Measurements from ENCODE around the gene RUBCN.

RUBCN gene

DNA sequence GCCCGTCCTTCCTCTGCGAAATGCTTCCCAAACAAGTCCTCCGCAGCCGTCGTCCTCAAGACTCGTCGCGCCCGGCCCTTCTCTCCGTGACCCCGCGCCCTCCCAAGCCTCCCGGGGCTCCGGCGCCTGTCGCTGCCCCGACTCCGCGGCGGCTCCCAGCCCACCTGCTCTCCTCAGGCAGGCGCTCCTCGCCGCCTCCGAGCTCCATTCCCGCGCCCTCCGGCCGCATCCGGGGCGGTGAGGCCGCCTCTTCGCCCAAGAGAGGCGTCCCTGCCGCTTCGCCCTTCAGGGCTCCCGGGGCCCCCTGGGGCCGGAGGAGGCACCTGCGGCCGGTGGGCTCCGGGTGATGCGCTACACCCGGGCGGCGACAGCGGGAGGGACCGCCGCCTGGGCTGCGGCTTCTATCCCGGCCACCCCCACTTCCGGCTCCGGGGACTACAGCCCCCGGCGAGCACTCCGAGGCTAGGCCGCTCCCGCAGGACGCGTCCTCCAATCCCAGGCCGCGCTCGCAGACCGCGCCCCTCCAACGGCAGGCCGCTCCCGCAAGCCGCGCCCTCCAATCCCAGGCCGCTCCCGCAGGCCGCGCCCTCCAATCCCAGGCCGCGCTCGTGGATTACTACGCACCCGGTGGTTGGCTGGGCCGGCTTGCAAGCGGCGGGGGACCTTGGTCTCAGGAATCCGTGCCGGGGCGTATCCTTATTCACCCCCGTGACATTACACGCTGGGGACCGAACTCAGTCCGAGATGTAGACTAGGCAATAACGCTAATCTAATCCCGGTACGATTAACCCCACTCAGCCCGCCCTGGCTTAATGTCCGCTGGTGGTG is at the start of gene RUBCN:
TSS of gene RUBCN (minus strand) at position 414 of the 828 bp plus-strand sequence. CDS start at position 229, 185 bp downstream.
- peak; percentile 93 for DNase-seq

DNA sequence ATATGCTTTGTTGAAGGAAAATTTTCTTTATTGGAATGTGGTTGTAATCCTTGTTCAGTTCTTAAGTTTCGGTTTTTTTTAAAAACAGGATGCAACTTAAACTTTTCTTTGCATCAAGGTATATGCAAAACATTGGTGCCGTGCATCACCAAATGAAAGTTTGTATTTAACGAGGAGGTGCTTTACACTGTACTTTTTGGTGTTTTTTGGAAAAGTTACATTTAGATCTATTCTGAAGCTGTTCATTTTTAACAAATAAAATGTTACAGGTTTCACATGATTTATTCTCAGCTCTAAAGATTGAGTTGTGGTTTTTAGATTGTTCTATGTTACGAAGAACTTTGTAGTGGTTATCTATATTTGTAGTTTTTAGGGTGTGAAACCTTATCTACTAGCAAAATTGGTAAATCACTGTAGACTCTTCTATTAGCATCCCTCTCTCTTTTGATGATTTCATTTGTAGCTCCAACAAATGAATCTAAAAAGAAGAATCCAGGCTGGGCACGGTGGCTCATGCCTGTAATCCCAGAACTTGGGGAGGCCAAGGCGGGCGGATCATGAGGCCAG is 47.4 kb upstream of the RUBCN start:
- DNase-seq = no peak

- no peak for DNase-seq
These were observed 45.5 kb upstream of the RUBCN start for GRCh38 chr3:197782230-197782629.

- DNase-seq = no peak
These were observed 38.6 kb upstream of the RUBCN start for GRCh38 chr3:197775317-197775716.

DNA sequence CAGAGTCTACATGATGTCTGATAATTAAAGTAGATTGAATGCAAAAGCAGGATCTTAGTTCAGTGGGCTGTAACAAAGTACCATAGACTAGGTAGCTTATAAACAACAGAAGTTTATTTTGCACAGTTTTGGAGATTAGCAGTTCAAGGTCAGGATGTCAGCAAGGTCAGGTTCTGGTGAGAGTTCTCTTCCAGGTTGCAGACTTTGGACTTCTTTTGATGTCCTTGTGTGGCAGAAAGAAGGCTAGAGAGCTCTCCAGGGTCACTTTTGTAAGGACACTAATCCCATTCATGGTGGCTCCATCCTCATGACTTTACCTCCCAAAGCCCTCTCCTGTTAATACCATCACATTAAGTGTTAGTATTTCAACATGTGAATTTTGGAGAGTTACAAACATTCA is 25.1 kb upstream of the RUBCN start:
- no peak for DNase-seq

DNA sequence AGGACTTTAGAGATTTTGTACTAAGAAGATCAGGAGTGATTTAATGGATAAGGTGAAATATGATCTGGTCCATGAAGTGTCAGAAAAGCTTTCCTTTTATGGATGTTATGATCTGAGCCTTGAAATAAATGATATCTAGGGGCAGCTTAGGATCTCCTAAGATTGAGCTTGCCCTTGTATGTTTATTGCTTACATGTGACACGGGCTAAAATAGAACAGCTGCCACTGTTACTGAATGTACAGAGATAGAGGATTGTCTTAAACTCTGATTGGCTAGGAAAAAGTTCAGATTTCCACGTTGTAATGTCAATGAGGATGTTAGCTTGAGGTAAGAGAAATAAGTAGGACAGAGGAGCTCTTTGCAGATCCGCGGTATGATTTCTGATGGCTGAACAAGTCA is 21.8 kb upstream of the RUBCN start:
- DNase-seq = no peak

DNA sequence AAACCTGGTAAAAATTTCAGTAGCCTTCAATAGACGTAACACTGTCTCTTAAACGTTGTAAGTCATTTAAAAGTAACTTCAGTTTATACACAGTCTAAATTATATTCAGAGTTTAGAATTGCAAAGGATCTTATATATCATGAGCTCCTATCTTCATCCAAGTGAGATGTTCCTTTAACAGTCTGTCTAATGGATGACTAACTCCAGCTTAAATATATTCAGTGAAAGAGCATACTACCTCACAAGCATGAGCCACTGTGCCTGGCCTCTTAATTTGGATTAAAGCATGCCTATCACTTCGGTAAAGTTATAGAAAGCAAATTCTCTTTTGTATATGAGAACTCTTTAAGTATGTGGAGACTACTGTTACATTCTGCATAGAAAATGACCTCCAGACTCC is 20.0 kb upstream of the RUBCN start:
- DNase-seq = no peak

GRCh38 chr3:197753263-197753662 is 16.6 kb upstream of the RUBCN start:
- no peak for DNase-seq

DNA sequence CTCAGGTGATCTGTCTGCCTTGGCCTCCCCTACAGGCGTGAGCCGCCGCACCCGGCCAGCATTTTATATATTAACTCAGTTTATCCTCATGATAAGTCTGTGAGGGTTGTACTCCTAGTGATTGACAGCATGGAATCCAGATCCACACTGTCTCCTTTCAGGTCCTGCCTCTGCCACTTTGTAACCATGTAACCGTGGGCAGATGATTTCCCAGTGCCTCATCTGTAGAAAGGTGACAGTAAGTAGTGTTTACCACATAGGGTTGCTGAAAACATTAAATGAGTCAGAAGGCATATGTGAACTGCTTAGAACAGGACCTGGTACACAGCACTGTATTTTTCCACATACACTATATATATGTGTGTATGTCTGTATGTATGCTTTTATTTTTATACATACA is 15.4 kb upstream of the RUBCN start:
- DNase-seq = no peak

DNA sequence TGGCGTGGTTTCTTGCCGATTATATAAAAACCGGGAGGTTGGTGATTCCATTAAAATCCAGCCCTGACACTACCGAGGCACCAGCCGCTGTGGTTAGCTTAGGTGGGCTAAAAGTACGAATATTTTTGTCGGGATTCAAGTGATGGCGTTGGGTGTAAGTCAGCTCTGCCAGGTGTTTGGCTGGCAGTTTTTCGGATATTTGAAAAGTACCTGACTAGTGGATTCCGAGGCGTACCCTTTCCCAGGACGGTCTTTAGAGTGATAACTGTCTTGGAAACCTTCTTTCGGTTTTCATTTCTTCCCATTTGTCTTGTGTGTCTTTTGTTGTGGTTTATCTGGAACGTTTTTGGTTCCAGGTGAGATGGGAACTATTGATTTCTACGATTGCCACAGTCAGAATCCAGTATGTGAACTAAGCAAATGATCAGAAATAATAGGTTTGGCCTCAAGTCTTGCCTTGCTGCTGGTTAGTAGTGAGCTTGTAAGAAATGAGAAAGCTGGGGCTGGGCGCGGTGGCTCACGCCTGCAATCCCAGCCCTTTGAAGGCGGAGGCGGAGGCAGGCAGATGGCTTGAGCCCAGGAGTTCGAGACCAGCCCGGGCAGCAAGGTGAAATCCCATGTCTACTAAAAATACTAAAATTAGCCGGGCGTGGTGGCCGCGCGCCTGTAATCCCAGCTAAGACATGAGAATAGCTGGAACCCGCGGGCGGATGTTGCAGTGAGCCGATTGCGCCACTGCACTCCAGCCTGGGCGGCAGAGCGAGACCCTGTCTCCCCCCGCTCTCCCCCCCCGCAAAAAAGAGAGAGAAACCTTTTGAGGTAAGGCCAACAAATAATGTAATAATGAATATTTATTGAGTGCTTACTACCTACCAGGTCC is 14.4 kb upstream of the RUBCN start:
- DNase-seq = peak; percentile 41

GRCh38 chr3:197750396-197750831 is 13.7 kb upstream of the RUBCN start:
- DNase-seq = peak; percentile 73

GRCh38 chr3:197749601-197750395 is 13.1 kb upstream of the RUBCN start, which contains the start of gene FYTTD1:
TSS of gene FYTTD1 (plus strand) at chr3:197749883. CDS start at chr3:197749972, 89 bp downstream.
- peak; percentile 89 for DNase-seq

DNA sequence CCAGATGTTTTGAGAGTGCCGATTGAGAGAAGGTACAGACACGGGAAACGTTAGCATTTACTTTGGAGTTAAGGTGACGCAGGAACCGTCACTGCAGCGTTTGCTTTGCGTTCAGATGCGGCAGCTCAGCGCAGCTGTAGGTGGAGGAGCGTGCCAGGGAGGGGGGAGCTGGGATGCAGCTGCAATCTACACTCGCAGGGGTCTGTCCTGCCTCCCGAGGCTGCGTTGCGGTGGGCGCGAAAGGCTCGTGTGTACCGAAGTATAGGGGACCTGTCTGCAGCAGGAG is 12.6 kb upstream of the RUBCN start:
- peak; percentile 65 for DNase-seq

- no peak for DNase-seq
These were observed 12.1 kb upstream of the RUBCN start for GRCh38 chr3:197748597-197749314.

DNA sequence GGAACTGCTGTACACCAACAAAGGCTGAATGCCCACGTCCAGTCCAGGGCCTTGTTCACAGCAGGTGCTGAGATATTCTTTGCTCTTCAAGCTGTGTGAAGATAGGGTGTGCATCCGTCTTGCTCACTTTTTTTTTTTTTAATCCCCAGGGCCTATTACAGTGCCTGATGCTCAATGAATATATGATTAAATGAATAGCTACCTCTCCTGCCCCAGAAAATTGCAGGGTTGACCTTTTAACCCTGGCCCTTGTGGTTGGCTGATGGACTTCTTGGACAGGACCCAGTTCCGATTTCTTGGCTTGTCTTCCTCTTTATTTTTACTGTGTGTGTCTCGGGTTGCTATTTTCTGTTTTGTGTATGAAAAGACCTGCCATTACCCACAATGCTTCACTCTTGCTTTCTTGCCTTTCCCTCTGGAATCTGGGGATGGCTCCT is 10.1 kb upstream of the RUBCN start:
- DNase-seq = no peak

GRCh38 chr3:197746209-197746608 is 9.5 kb upstream of the RUBCN start:
- DNase-seq = no peak

DNA sequence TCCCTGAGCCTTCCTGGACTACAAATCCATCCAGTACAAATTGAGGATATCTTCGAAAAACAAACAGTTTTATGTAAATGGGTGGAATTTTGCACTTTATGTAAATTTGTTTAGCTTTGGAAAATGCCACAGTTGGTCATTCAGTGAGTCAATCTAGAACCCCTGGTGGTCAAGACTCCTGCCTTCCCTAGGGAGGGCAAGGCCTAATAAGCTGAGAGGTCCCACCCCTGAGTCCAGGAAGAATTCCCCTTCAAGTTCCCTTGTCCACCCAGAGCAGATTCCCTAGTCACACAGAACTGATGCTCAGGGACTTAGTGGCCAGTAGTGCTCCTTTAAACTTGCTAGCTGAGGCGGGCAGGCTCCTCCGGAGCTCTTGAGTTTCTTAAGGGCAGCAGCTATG is 6.1 kb upstream of the RUBCN start:
- no peak for DNase-seq

- no peak for DNase-seq
These were observed 1.2 kb upstream of the RUBCN start for GRCh38 chr3:197737749-197738462.

GRCh38 chr3:197737319-197737649 is 580 bp upstream of the RUBCN start:
- DNase-seq = no peak

GRCh38 chr3:197736010-197736490 is 654 bp downstream of the RUBCN start:
- peak; percentile 50 for DNase-seq

- no peak for DNase-seq
These were observed 1.9 kb downstream of the RUBCN start for GRCh38 chr3:197734667-197735318.

All from CD4-positive, alpha-beta T cell treated with Interleukin-17A for 1 hour (primary cell).